CD4-positive, alpha-beta T cell treated with Interleukin-15 for 4 hours (primary cell): Measurements from ENCODE around the gene ATXN7L3B.

Experiments
- DNase-seq: peaks from one replicate; pipeline ENCODE4 v3.0.0-alpha.2; 2020; ENCODE audit warnings: low spot score

The ATXN7L3B gene

GRCh38 chr12:74551291-74551690 is 13.7 kb downstream of the ATXN7L3B start:
- no peak for DNase-seq

GRCh38 chr12:74552201-74552600 is 14.6 kb downstream of the ATXN7L3B start:
- DNase-seq: no peak

- no peak for DNase-seq
Measured at GRCh38 chr12:74559728-74560127, 22.1 kb downstream of the ATXN7L3B start.

DNA sequence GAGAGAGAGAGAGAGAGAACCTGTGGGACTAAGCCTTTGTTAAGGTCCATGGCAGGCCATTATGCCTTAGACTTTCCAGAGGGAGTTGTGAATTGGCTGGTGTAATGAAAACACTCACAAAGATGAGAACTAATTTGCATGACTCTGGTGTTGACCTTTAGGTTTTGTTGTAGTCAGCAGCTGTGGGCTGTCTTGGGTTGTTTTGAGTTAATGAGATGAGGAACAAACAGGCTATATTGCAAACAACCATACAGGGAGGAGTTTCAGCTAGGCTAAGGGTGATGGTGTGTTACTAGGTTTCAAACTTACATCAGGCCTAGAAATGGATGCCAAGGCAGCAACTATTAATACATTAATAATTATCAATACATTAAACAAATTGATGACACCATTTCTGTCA is 26.3 kb downstream of the ATXN7L3B start:
- DNase-seq: no peak

DNA sequence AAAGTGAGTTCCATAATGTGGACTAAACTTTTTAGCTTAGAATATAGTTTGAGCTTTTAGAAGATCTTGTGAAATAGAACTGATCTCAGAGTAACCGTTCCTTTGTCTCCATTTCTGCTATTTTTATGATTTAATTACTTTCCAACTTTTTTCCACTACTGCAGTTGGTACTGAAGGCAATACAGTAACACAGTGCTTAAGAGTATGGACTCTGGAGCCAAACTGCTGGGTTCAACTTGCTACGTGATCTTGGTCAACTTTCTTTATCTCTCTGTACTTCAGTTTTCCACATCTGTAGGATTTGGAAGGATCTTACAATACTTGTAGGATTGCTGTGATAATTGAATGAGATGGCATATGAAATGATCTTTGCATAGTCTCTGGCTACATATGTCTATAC is 40.9 kb downstream of the ATXN7L3B start:
- no peak for DNase-seq

GRCh38 chr12:74579446-74579845 is 41.8 kb downstream of the ATXN7L3B start:
- DNase-seq: no peak

GRCh38 chr12:74579981-74580380 is 42.3 kb downstream of the ATXN7L3B start:
- DNase-seq: no peak

GRCh38 chr12:74581439-74581838 is 43.8 kb downstream of the ATXN7L3B start:
- no peak for DNase-seq

DNA sequence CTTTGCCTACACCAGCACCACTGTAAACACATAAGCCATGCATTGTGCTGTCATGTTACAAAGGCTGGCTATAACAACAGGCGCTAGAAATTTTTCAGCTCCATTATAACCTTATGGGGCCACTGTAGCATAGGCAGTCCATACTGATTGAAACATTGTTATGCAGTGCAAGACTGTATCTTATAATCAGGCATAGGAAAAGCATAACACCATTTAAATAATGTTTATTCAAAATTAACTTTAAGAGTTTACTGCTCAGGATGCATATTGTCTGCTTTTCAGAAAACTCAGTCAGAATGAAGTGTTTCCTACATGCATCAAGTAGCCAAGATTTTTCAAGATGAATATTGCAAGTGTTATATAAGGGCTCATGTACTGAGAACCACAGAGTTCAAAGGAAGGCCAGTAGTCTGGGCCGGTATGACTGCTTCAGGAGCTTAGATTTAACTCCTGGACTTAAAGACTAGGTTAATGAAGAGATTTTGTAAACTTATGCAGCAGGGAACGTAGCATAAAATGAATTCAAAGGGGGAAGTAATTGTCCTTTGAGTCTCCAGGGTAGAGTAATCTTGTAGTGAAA is 46.9 kb downstream of the ATXN7L3B start:
- DNase-seq: no peak

GRCh38 chr12:74586251-74586650 is 48.6 kb downstream of the ATXN7L3B start:
- DNase-seq: no peak
